ENCODE data around the gene PLCL1. TPM values are rescaled to one million over a fixed set of nuclear protein-coding genes. Genes with fewer than 3 reads are reported as not detected.
"Not testable (repeated sequence)": the region's sequence is repeated elsewhere in the genome, so short reads cannot be mapped to it uniquely, and the experiment has no call there.

Gene PLCL1
- total and polyA plus RNA-seq, 3 experiments from 2014 or later: 0.70 to 2.0 (median 0.71) TPM

GRCh38 chr2:198178766-198179165, 374.4 kb downstream of the PLCL1 start:
- CTCF ChIA-PET: no interaction called here
- POLR2A ChIA-PET: no interaction called here

GRCh38 chr2:198186257-198186656, 381.9 kb downstream of the PLCL1 start:
- peaks cover 5 to 8% of the 10 kb centered on the region in 2 donors for H3K27me3 Mint-ChIP-seq
- Histone ChIP-seq H3K4me1 (ENCODE audit: insufficient read depth, low read length) (no peaks in the 10 kb centered on the region), H3K27me3 (ENCODE audit: insufficient read depth, low read length, poor library complexity, severe bottlenecking) (no peaks in the 10 kb centered on the region), H3K9me3 (ENCODE audit: low read length) (no peaks in the 10 kb centered on the region), H3K36me3 (ENCODE audit: insufficient read depth, low read length) (no peaks in the 10 kb centered on the region), H3K4me3 (ENCODE audit: low read length) (no peak overlapping the region), H3K27ac (ENCODE audit: low read depth, low read length) (no peak overlapping the region)
- H3K4me1 Mint-ChIP-seq: no peaks in the 10 kb centered on the region
- no peak overlapping the region for H3K4me3 Mint-ChIP-seq
- CTCF ChIA-PET: no interaction called here
- POLR2A ChIA-PET: no interaction called here
- H3K36me3 Mint-ChIP-seq: no peaks in the 10 kb centered on the region
- peaks cover 0 to 3% (median 0%) of the 10 kb centered on the region in 5 donors for H3K9me3 Mint-ChIP-seq
- H3K27ac Mint-ChIP-seq: peak overlapping the region in 1 of 8 donors; percentile 66
- no peak for DNase-seq

More at GRCh38 chr2:198178766-198179165, 374.4 kb downstream of the PLCL1 start:
- Mint-ChIP-seq H3K4me3 (no peak overlapping the region), H3K9me3 (peaks cover 6 to 19% (median 11%) of the 10 kb centered on the region in 5 donors), H3K27me3 (peaks cover 3% of the 10 kb centered on the region in 2 donors), H3K36me3 (no peaks in the 10 kb centered on the region), H3K4me1 (no peaks in the 10 kb centered on the region), H3K27ac (no peak overlapping the region)
- Histone ChIP-seq H3K27me3 (ENCODE audit: insufficient read depth, low read length, poor library complexity, severe bottlenecking) (no peaks in the 10 kb centered on the region), H3K36me3 (ENCODE audit: insufficient read depth, low read length) (no peaks in the 10 kb centered on the region), H3K27ac (ENCODE audit: low read depth, low read length) (no peak overlapping the region), H3K9me3 (ENCODE audit: low read length) (no peaks in the 10 kb centered on the region), H3K4me1 (ENCODE audit: insufficient read depth, low read length) (no peaks in the 10 kb centered on the region), H3K4me3 (ENCODE audit: low read length) (no peak overlapping the region)
- no peak for DNase-seq

- CTCF ChIA-PET: no interaction called here
- H3K27ac Mint-ChIP-seq: no peak overlapping the region
- no peaks in the 10 kb centered on the region for H3K36me3 Mint-ChIP-seq
Observed at GRCh38 chr2:198187841-198188240, 383.4 kb downstream of the PLCL1 start.

GRCh38 chr2:198188982-198189381, 384.6 kb downstream of the PLCL1 start:
- no peaks in the 10 kb centered on the region for H3K9me3 ChIP-seq (ENCODE audit: low read length)
- ChIA-PET CTCF (no interaction called here), POLR2A (no interaction called here)
- no peak for DNase-seq
- no peaks in the 10 kb centered on the region for H3K27me3 ChIP-seq (ENCODE audit: insufficient read depth, low read length, poor library complexity, severe bottlenecking)
- no peak overlapping the region for H3K4me3 ChIP-seq (ENCODE audit: low read length)
- no peak overlapping the region for H3K27ac ChIP-seq (ENCODE audit: low read depth, low read length)
- Mint-ChIP-seq H3K27ac (no peak overlapping the region), H3K27me3 (peaks cover 0 to 6% of the 10 kb centered on the region in 2 donors), H3K4me3 (no peak overlapping the region), H3K4me1 (no peaks in the 10 kb centered on the region), H3K36me3 (no peaks in the 10 kb centered on the region), H3K9me3 (peaks cover 0 to 3% (median 0%) of the 10 kb centered on the region in 5 donors)
- H3K4me1 ChIP-seq (ENCODE audit: insufficient read depth, low read length): no peaks in the 10 kb centered on the region
- no peaks in the 10 kb centered on the region for H3K36me3 ChIP-seq (ENCODE audit: insufficient read depth, low read length)

More at GRCh38 chr2:198187841-198188240, 383.4 kb downstream of the PLCL1 start:
- no peak overlapping the region for H3K4me3 Mint-ChIP-seq
- no peaks in the 10 kb centered on the region for H3K9me3 ChIP-seq (ENCODE audit: low read length)
- H3K27me3 Mint-ChIP-seq: peaks cover 3 to 5% of the 10 kb centered on the region in 2 donors
- POLR2A ChIA-PET: no interaction called here
- no peaks in the 10 kb centered on the region for H3K4me1 Mint-ChIP-seq
- no peak overlapping the region for H3K4me3 ChIP-seq (ENCODE audit: low read length)
- no peaks in the 10 kb centered on the region for H3K27me3 ChIP-seq (ENCODE audit: insufficient read depth, low read length, poor library complexity, severe bottlenecking)
- no peak overlapping the region for H3K27ac ChIP-seq (ENCODE audit: low read depth, low read length)
- no peak for DNase-seq
- peaks cover 0 to 3% (median 0%) of the 10 kb centered on the region in 5 donors for H3K9me3 Mint-ChIP-seq
- no peaks in the 10 kb centered on the region for H3K4me1 ChIP-seq (ENCODE audit: insufficient read depth, low read length)
- H3K36me3 ChIP-seq (ENCODE audit: insufficient read depth, low read length): no peaks in the 10 kb centered on the region

- H3K4me1 Mint-ChIP-seq: no peaks in the 10 kb centered on the region
- Histone ChIP-seq H3K4me1 (ENCODE audit: insufficient read depth, low read length) (no peaks in the 10 kb centered on the region), H3K27ac (ENCODE audit: low read depth, low read length) (no peak overlapping the region), H3K9me3 (ENCODE audit: low read length) (no peaks in the 10 kb centered on the region), H3K27me3 (ENCODE audit: insufficient read depth, low read length, poor library complexity, severe bottlenecking) (no peaks in the 10 kb centered on the region), H3K4me3 (ENCODE audit: low read length) (no peak overlapping the region), H3K36me3 (ENCODE audit: insufficient read depth, low read length) (no peaks in the 10 kb centered on the region)
- no peak for DNase-seq
- peaks cover 0 to 6% (median 0%) of the 10 kb centered on the region in 5 donors for H3K9me3 Mint-ChIP-seq
- H3K27me3 Mint-ChIP-seq: peaks cover 0 to 13% of the 10 kb centered on the region in 2 donors
- ChIA-PET POLR2A (no interaction called here), CTCF (no interaction called here)
- no peak overlapping the region for H3K4me3 Mint-ChIP-seq
- H3K27ac Mint-ChIP-seq: no peak overlapping the region
- H3K36me3 Mint-ChIP-seq: no peaks in the 10 kb centered on the region
Observed at GRCh38 chr2:198191651-198192050, 387.3 kb downstream of the PLCL1 start.

GRCh38 chr2:198196556-198196955, 392.2 kb downstream of the PLCL1 start:
- POLR2A ChIA-PET; H3K9me3 Mint-ChIP-seq; H3K36me3 ChIP-seq (ENCODE audit: insufficient read depth, low read length); H3K4me1 Mint-ChIP-seq; H3K36me3 Mint-ChIP-seq; CTCF ChIA-PET; H3K4me3 ChIP-seq (ENCODE audit: low read length); DNase-seq; H3K4me1 ChIP-seq (ENCODE audit: insufficient read depth, low read length); H3K27me3 Mint-ChIP-seq; H3K27ac ChIP-seq (ENCODE audit: low read depth, low read length); H3K4me3 Mint-ChIP-seq; H3K9me3 ChIP-seq (ENCODE audit: low read length); H3K27ac Mint-ChIP-seq; H3K27me3 ChIP-seq (ENCODE audit: insufficient read depth, low read length, poor library complexity, severe bottlenecking): not testable (repeated sequence)

Other genes with a start within 250 kb of the PLCL1 start
- gene RFTN2, start 129.0 kb upstream of the PLCL1 start, total RNA-seq: under 1 TPM in 1 of 2 experiments, not detected in 1; 0.09 TPM
- 0.06 TPM for gene RFTN2, start 129.0 kb upstream of the PLCL1 start, polyA plus RNA-seq
- gene MARS2, start 99.2 kb upstream of the PLCL1 start, total RNA-seq: 10 to 100 TPM; 27.1 to 27.9 TPM
- gene MARS2, start 99.2 kb upstream of the PLCL1 start, polyA plus RNA-seq: 8.5 TPM
- not detected for gene BOLL, start 19.3 kb upstream of the PLCL1 start, total RNA-seq
- not detected for gene BOLL, start 19.3 kb upstream of the PLCL1 start, polyA plus RNA-seq

Data from CD8-positive, alpha-beta memory T cell (primary cell).